ENCODE measurements around the gene DPT.

DPT gene

GRCh38 chr1:168654198-168654915 is 74.6 kb downstream of the DPT start:
- DNase-seq: no peak

GRCh38 chr1:168653567-168653966 is 75.4 kb downstream of the DPT start:
- DNase-seq: no peak

- no peak for DNase-seq
Observed at GRCh38 chr1:168645721-168646120, 83.3 kb downstream of the DPT start.

Data from stimulated activated CD4-positive, alpha-beta T cell treated with anti-CD3 and anti-CD28 coated beads, Interleukin-4, amount 100 ng/mL, for 4 hours (primary cell).